Tibial artery (tissue), 4 donors: Measurements from ENCODE around the gene SLC7A6.
A peak's percentile ranks its signal among the peaks of the same experiment; 100 is the strongest.

Experiments
- DNase-seq, 2 donors: peaks; one replicate each; pipeline ENCODE4 v3.0.0-alpha.2; 2019
- H3K27ac ChIP-seq, 2 donors: fragments of 200-600 bp; sonication (generic) in 1 of 2; 1 replicate in 1 of 2; 2 replicates in 1 of 2; pipeline ENCODE4 v1.5.1; 2018 to 2019; ENCODE audit warnings: mild to moderate bottlenecking in 1 of 2
- H3K27me3 ChIP-seq, 2 donors: fragments of 200-600 bp; sonication (generic) in 1 of 2; one replicate each; pipeline versions ENCODE4 v1.5.1 to v1.6.0; 2016 to 2019
- H3K36me3 ChIP-seq, 3 donors: fragments of 200-600 bp; sonication (generic) in 2 of 3; one replicate each; pipeline ENCODE4 v1.5.1; 2016 to 2019; ENCODE audit warnings: mild to moderate bottlenecking in 2 of 3
- H3K4me1 ChIP-seq, 4 donors: fragments of 200-600 bp; sonication (generic) in 2 of 4; 1 replicate in 3 of 4; 2 replicates in 1 of 4; pipeline ENCODE4 v1.5.1; 2016 to 2019
- H3K4me3 ChIP-seq, 2 donors: fragments of 200-600 bp; sonication (generic) in 1 of 2; 1 replicate in 1 of 2; 2 replicates in 1 of 2; pipeline ENCODE4 v1.5.1; 2018 to 2019; ENCODE audit warnings: mild to moderate bottlenecking in 2 of 2
- H3K9me3 ChIP-seq, 3 donors: fragments of 200-600 bp; sonication (generic) in 1 of 3; one replicate each; pipeline ENCODE4 v1.5.1; 2016 to 2019
- CTCF ChIP-seq, 2 experiments: fragments of 200-600 bp in 1 of 2; fragments of 450-650 bp in 1 of 2; IDR thresholded peaks; one replicate each; pipeline ENCODE4 v1.5.1; 2017 to 2019; ENCODE audit warnings: antibody characterized with exemption in 2 of 2, mild to moderate bottlenecking in 1 of 2, moderate library complexity in 1 of 2
- intact Hi-C: fragments of 100-400 bp; cut with DNase I; formaldehyde crosslinking; loops from one replicate; pipeline ENCODE4 v1.15.0; 2023; ENCODE audit warnings: low total_unique reads

Gene SLC7A6

GRCh38 chr16:68246666-68247065 is 17.7 kb upstream of the SLC7A6 start:
- Histone ChIP-seq H3K27me3 (no peaks in the 10 kb centered on the region), H3K4me1 (peaks cover 0 to 39% (median 32%) of the 10 kb centered on the region in 4 donors), H3K4me3 (peak overlapping the region; percentile 91 to 95), H3K36me3 (peaks cover 9 to 32% (median 18%) of the 10 kb centered on the region in 3 donors), H3K9me3 (no peaks in the 10 kb centered on the region), H3K27ac (peak overlapping the region; percentile 5 to 76)
- TF ChIP-seq CTCF (IDR thresholded peaks at IDR 0.05): no peak
- DNase-seq: no peak
- intact Hi-C loops: no loop called here

GRCh38 chr16:68247400-68247799 is 16.9 kb upstream of the SLC7A6 start:
- H3K27me3 ChIP-seq: no peaks in the 10 kb centered on the region
- no peak for DNase-seq
- peaks cover 9 to 39% (median 21%) of the 10 kb centered on the region in 3 donors for H3K36me3 ChIP-seq
- no peak for TF ChIP-seq CTCF (IDR thresholded peaks at IDR 0.05)
- peaks cover 0 to 39% (median 32%) of the 10 kb centered on the region in 4 donors for H3K4me1 ChIP-seq
- intact Hi-C loops: no loop called here
- H3K9me3 ChIP-seq: no peaks in the 10 kb centered on the region
- no peak overlapping the region for H3K4me3 ChIP-seq
- H3K27ac ChIP-seq: peak overlapping the region; percentile 21 to 22

- H3K27me3 ChIP-seq: no peaks in the 10 kb centered on the region
- TF ChIP-seq CTCF (IDR thresholded peaks at IDR 0.05): no peak
- no peak overlapping the region for H3K4me3 ChIP-seq
- no peak for DNase-seq
- peak overlapping the region; percentile 21 to 22 for H3K27ac ChIP-seq
- no peaks in the 10 kb centered on the region for H3K9me3 ChIP-seq
- H3K36me3 ChIP-seq: peaks cover 9 to 45% (median 26%) of the 10 kb centered on the region in 3 donors
- intact Hi-C loops: no loop called here
- peaks cover 0 to 39% (median 32%) of the 10 kb centered on the region in 4 donors for H3K4me1 ChIP-seq
Measured at GRCh38 chr16:68247932-68248331, 16.4 kb upstream of the SLC7A6 start.

- H3K4me1 ChIP-seq: peaks cover 0 to 36% (median 29%) of the 10 kb centered on the region in 4 donors
- peaks cover 9 to 59% (median 29%) of the 10 kb centered on the region in 3 donors for H3K36me3 ChIP-seq
- TF ChIP-seq CTCF (IDR thresholded peaks at IDR 0.05): no peak
- H3K9me3 ChIP-seq: no peaks in the 10 kb centered on the region
- no peak for DNase-seq
- H3K27me3 ChIP-seq: no peaks in the 10 kb centered on the region
- H3K4me3 ChIP-seq: no peak overlapping the region
- H3K27ac ChIP-seq: no peak overlapping the region
- intact Hi-C loops: no loop called here
Measured at GRCh38 chr16:68249371-68249770, 15.0 kb upstream of the SLC7A6 start.

- DNase-seq: no peak
- intact Hi-C loops: no loop called here
- no peaks in the 10 kb centered on the region for H3K27me3 ChIP-seq
- H3K4me3 ChIP-seq: no peak overlapping the region
- H3K27ac ChIP-seq: no peak overlapping the region
- peaks cover 22 to 75% (median 42%) of the 10 kb centered on the region in 3 donors for H3K36me3 ChIP-seq
- H3K4me1 ChIP-seq: peaks cover 0 to 27% (median 21%) of the 10 kb centered on the region in 4 donors
- no peak for TF ChIP-seq CTCF (IDR thresholded peaks at IDR 0.05)
- no peaks in the 10 kb centered on the region for H3K9me3 ChIP-seq
Measured at GRCh38 chr16:68250951-68251350, 13.4 kb upstream of the SLC7A6 start.

GRCh38 chr16:68251832-68252231 is 12.5 kb upstream of the SLC7A6 start:
- H3K27ac ChIP-seq: no peak overlapping the region
- DNase-seq: no peak
- no peaks in the 10 kb centered on the region for H3K27me3 ChIP-seq
- peaks cover 23 to 84% (median 47%) of the 10 kb centered on the region in 3 donors for H3K36me3 ChIP-seq
- intact Hi-C loops: no loop called here
- H3K4me3 ChIP-seq: no peak overlapping the region
- H3K9me3 ChIP-seq: no peaks in the 10 kb centered on the region
- peaks cover 0 to 18% (median 12%) of the 10 kb centered on the region in 4 donors for H3K4me1 ChIP-seq
- no peak for TF ChIP-seq CTCF (IDR thresholded peaks at IDR 0.05)
